H1 (cell line): Measurements from ENCODE around the gene ACSL4. TPM values are rescaled to one million over a fixed set of nuclear protein-coding genes. Genes with fewer than 3 reads are reported as not detected.

Experiments used
- CBX8 ChIP-seq: fragments of 300-800, 300-1000 bp; sonication (generic); IDR thresholded peaks from 2 replicates; pipeline ENCODE4 v1.7.1; 2016; ENCODE audit warnings: low read depth, low read length, borderline replicate concordance
- CHD2 ChIP-seq: IDR thresholded peaks from 2 replicates; pipeline ENCODE4 v1.6.1; 2012; ENCODE audit warnings: low read length, improper control_type of control experiment
- CHD7 ChIP-seq: fragments of 300-600 bp; sonication (generic); IDR thresholded peaks from 2 replicates; pipeline ENCODE4 v1.7.1; 2012; ENCODE audit warnings: low read length, moderate library complexity, mild to moderate bottlenecking, inconsistent platforms; ENCODE audit not compliant: insufficient replicate concordance
- CTCF ChIP-seq, 3 experiments: IDR thresholded peaks; 1 replicate in 2 of 3; 2 replicates in 1 of 3; pipeline versions ENCODE4 v1.5.1 to v1.6.1; 2011; ENCODE audit warnings: low read length in 3 of 3, mild to moderate bottlenecking in 3 of 3, inconsistent platforms in 2 of 3, low read depth in 1 of 3, moderate library complexity in 1 of 3; ENCODE audit not compliant: insufficient read depth in 1 of 3; ENCODE audit errors: control extremely low read depth in 1 of 3
- EGR1 ChIP-seq: IDR thresholded peaks from 2 replicates; pipeline ENCODE4 v1.6.1; 2011; ENCODE audit warnings: low read depth, low read length, borderline replicate concordance
- HDAC2 ChIP-seq, 2 experiments: fragments of 300-600 bp in 1 of 2; sonication (generic) in 1 of 2; IDR thresholded peaks; 2 replicates each; pipeline ENCODE4 v1.6.1; 2011 to 2012; ENCODE audit warnings: low read depth in 2 of 2, low read length in 2 of 2, mild to moderate bottlenecking in 2 of 2, moderate library complexity in 2 of 2, borderline replicate concordance in 1 of 2, inconsistent platforms in 1 of 2
- RAD21 ChIP-seq, 2 experiments: IDR thresholded peaks in 1 of 2; conservative IDR thresholded peaks in 1 of 2; 2 replicates each; pipeline ENCODE4 v1.6.1; 2011; ENCODE audit warnings: low read depth in 2 of 2, low read length in 2 of 2, improper control_type of control experiment in 1 of 2, inconsistent platforms in 1 of 2, mild to moderate bottlenecking in 1 of 2, moderate library complexity in 1 of 2
- SIRT6 ChIP-seq: IDR thresholded peaks from one replicate; pipeline ENCODE4 v1.7.1; 2012; ENCODE audit warnings: low read length, inconsistent platforms
- SP2 ChIP-seq: IDR thresholded peaks from 2 replicates; pipeline ENCODE4 v1.6.1; 2012; ENCODE audit warnings: mild to moderate bottlenecking, low read length, inconsistent platforms
- polyA plus RNA-seq, 7 experiments: library from polyadenylated mRNA; depleted of rRNA in 3 of 7; stranded (reverse) in 5 of 7; unstranded in 2 of 7; fragments of >200 nt in 5 of 7; fragments of 200-250 nt in 2 of 7; gene quantifications; 1 replicate in 5 of 7; 2 replicates in 1 of 7; 4 replicates in 1 of 7; pipeline versions ENCODE4 v1.2.1 to v1.2.3, GENCODE V29; 2011 to 2013; ENCODE audit warnings: missing spikeins in 2 of 7, mixed read lengths in 2 of 7
- total RNA-seq: library from RNA; stranded (reverse); fragmentation: NEBNext Ultra II Directional; extraction: Animal tissue kit (Norgen Biotek cat#: 25700); gene quantifications from 2 replicates; pipeline ENCODE4 v1.2.1, GENCODE V29; 2021

ACSL4 gene
- total and polyA plus RNA-seq, 2 of the 8 experiments (the other 6 are each of a cell fraction or from before 2014, with no cell fraction given): 11.3 to 47.0 TPM

- no peak for TF ChIP-seq CHD7
- TF ChIP-seq SP2: no peak
- no peak for TF ChIP-seq RAD21 (IDR thresholded peaks at IDR 0.05 in 1 of 2, conservative IDR thresholded peaks at IDR 0.05 in 1 of 2; ENCODE audit: low read depth in 2 of 2, low read length in 2 of 2)
- no peak for TF ChIP-seq EGR1
- no peak for TF ChIP-seq HDAC2 (IDR thresholded peaks at IDR 0.05; ENCODE audit: borderline replicate concordance in 1 of 2, low read depth in 2 of 2, low read length in 2 of 2)
- no peak for TF ChIP-seq CBX8
- no peak for TF ChIP-seq CTCF (IDR thresholded peaks at IDR 0.05; ENCODE audit: control extremely low read depth in 1 of 3, insufficient read depth in 1 of 3, low read depth in 1 of 3, low read length in 3 of 3)
- TF ChIP-seq CHD2: no peak
- no peak for TF ChIP-seq SIRT6
Measured at GRCh38 chrX:109707319-109707718, 25.7 kb downstream of the ACSL4 start (continued).
